Calu3 (cell line): ENCODE results near the gene DPM3. TPM values are rescaled to one million over a fixed set of nuclear protein-coding genes. Genes with fewer than 3 reads are reported as not detected.

Experiments used
- BruUV-seq: library from RNA; stranded (reverse); fragments of 400-500 nt; replicated peaks from 2 replicates; lab custom pipeline; 2021; lab: Mats Ljungman, UMichigan
- CTCF ChIA-PET: fragments of 300-600 bp; sonication (Branson Sonifier 250); formaldehyde crosslinking; loops from one replicate; lab custom pipeline; 2022; ENCODE audit warnings: antibody characterized with exemption; lab: Charles Lee
- DNase-seq: peaks from one replicate; pipeline ENCODE4 v3.0.0; 2022
- H3K27ac Mint-ChIP-seq: one replicate; pipeline ENCODE4 v1.8.0; 2022; ENCODE audit warnings: mixed read lengths; ENCODE audit not compliant: unreplicated experiment
- H3K27me3 Mint-ChIP-seq: one replicate; pipeline ENCODE4 v1.8.0; 2022; ENCODE audit warnings: mixed read lengths; ENCODE audit not compliant: unreplicated experiment
- H3K36me3 Mint-ChIP-seq: one replicate; pipeline ENCODE4 v1.8.0; 2022; ENCODE audit warnings: mild to moderate bottlenecking, moderate library complexity, mixed read lengths; ENCODE audit not compliant: insufficient read depth, unreplicated experiment
- H3K4me1 Mint-ChIP-seq: one replicate; pipeline ENCODE4 v1.8.0; 2022; ENCODE audit warnings: mild to moderate bottlenecking, low read depth, mixed read lengths; ENCODE audit not compliant: unreplicated experiment
- H3K4me3 Mint-ChIP-seq: one replicate; pipeline ENCODE4 v1.8.0; 2022; ENCODE audit warnings: mild to moderate bottlenecking, low read depth, moderate library complexity, mixed read lengths; ENCODE audit not compliant: unreplicated experiment
- H3K9me3 Mint-ChIP-seq: one replicate; pipeline ENCODE4 v1.8.0; 2022; ENCODE audit warnings: low read depth, mixed read lengths; ENCODE audit not compliant: unreplicated experiment
- intact Hi-C: fragments of 100-400 bp; cut with micrococcal nuclease; formaldehyde crosslinking; loops from one replicate; pipeline ENCODE4 v1.10.0; 2022; ENCODE audit not compliant: unreplicated experiment
- total RNA-seq: library from RNA; stranded (reverse); gene quantifications from 2 replicates; pipeline ENCODE4 v1.2.3, GENCODE V29; 2022
- TF ChIP-seq, protein P1 (sequence below): fragments of 200-600 bp; IDR thresholded peaks from one replicate; pipeline ENCODE4 v1.8.0; 2022; ENCODE audit warnings: antibody characterized with exemption; ENCODE audit not compliant: unreplicated experiment

Gene DPM3
- total RNA-seq, 1 experiment from 2014 or later = 38.7 TPM

DNA sequence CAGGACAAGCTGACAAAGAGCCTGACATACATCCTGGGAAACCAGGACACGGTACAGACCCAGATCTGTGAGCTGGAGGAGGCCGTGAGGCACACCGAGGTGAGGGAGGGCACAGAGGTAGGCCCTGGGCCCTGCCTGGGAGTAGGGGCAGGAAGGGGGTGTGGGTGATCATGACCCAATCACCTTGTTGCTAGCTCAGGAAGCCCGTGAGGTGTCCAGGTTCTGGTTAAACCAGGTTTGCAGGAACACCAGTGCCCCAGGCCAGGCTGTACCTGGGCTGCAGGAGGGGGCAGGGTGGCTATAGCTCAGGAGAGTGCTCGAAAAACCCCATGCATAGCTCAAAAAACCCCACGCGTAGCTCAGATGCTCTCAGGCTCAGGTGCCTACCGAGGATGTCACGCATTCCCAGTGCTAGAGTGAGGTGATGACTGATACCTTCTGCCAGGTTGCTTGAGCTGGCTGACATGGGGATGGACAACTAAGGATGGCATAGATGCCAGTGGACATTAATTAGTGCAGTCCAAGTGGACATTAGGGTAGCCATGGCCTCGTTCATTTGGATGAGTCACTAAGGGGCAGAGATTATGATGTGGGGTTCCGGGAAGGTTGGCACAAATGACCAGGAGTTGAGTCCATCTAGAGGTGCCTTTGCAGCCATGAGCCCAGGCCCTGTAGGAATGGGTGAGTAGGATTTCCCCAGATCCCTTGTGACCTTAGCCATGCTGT lies 37.0 kb upstream of the DPM3 start:
- Mint-ChIP-seq H3K27me3 (peaks cover 29% of the 10 kb centered on the region), H3K4me3 (no peak overlapping the region), H3K36me3 (peaks cover 19% of the 10 kb centered on the region), H3K9me3 (no peaks in the 10 kb centered on the region), H3K27ac (no peak overlapping the region), H3K4me1 (peaks cover 39% of the 10 kb centered on the region)
- CTCF ChIA-PET = interaction anchor here (0.7 to 2.1 kb wide), 4 partner anchors 8 to 86 kb away, joined by 3 to 11 read pairs (median 4); partner anchors contain the start of gene THBS3
- DNase-seq = no peak
- intact Hi-C loops = loop anchor here (2.0 kb wide), 1 partner anchor 15 kb away; no protein-coding TSS in a partner anchor
- no TSS peak for BruUV-seq
- TF ChIP-seq, protein P1, sequence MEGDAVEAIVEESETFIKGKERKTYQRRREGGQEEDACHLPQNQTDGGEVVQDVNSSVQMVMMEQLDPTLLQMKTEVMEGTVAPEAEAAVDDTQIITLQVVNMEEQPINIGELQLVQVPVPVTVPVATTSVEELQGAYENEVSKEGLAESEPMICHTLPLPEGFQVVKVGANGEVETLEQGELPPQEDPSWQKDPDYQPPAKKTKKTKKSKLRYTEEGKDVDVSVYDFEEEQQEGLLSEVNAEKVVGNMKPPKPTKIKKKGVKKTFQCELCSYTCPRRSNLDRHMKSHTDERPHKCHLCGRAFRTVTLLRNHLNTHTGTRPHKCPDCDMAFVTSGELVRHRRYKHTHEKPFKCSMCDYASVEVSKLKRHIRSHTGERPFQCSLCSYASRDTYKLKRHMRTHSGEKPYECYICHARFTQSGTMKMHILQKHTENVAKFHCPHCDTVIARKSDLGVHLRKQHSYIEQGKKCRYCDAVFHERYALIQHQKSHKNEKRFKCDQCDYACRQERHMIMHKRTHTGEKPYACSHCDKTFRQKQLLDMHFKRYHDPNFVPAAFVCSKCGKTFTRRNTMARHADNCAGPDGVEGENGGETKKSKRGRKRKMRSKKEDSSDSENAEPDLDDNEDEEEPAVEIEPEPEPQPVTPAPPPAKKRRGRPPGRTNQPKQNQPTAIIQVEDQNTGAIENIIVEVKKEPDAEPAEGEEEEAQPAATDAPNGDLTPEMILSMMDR = no peak

DNA sequence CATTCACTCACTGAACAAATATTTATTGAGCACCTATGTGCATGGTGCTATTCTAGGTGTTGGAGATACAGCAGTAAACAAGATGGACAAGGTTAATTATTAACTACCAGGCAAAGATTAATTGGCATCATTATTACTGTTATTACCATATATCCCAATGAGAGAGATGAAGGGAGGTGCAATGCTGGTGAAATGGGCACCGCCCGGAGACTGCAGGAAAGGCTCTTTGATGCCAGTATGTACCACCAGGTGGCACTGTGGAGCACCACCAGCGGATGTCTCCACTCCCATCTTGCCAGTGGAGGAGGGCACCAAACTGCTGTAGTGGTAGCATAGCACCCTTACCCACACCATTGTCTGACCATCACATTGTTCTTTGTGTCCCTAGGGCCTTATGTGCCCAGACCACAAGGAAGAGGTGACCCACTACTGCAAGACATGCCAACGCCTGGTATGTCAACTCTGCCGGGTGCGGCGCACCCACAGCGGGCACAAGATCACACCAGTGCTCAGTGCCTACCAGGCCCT lies 36.3 kb upstream of the DPM3 start:
- no TSS peak for BruUV-seq
- Mint-ChIP-seq H3K27ac (no peak overlapping the region), H3K36me3 (peaks cover 24% of the 10 kb centered on the region), H3K4me1 (peaks cover 46% of the 10 kb centered on the region), H3K27me3 (peaks cover 22% of the 10 kb centered on the region), H3K9me3 (no peaks in the 10 kb centered on the region), H3K4me3 (no peak overlapping the region)
- CTCF ChIA-PET = interaction anchor here (1.1 to 3.1 kb wide), 4 partner anchors 9 to 31 kb away, joined by 3 to 20 read pairs (median 8); partner anchors contain the start of gene THBS3
- intact Hi-C loops = loop anchor here (1.0 to 2.0 kb wide), 2 partner anchors 16 to 50 kb away; no protein-coding TSS in a partner anchor
- peak; percentile 93 for DNase-seq
- TF ChIP-seq, protein P1 = peak; percentile 95

DNA sequence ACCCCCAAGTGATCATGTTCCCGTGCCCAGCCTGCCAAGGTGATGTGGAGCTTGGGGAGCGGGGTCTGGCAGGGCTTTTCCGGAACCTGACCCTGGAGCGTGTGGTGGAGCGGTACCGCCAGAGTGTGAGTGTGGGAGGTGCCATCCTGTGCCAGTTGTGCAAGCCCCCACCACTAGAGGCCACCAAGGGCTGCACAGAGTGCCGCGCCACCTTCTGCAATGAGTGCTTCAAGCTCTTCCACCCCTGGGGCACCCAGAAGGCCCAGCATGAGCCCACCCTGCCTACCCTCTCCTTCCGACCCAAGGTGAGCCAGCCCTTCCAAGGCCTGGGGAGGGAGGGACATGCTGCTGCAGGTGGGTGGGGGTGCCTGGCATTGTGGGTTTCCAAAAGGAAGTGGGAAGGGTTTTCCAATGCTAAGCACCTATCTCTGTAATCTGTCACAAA lies 35.6 kb upstream of the DPM3 start:
- peaks cover 46% of the 10 kb centered on the region for H3K4me1 Mint-ChIP-seq
- intact Hi-C loops = loop anchor here (1.0 to 2.0 kb wide), 2 partner anchors 17 to 50 kb away; no protein-coding TSS in a partner anchor
- H3K9me3 Mint-ChIP-seq = no peaks in the 10 kb centered on the region
- H3K4me3 Mint-ChIP-seq = no peak overlapping the region
- TF ChIP-seq, protein P1 = no peak
- peaks cover 31% of the 10 kb centered on the region for H3K36me3 Mint-ChIP-seq
- DNase-seq = peak; percentile 55
- CTCF ChIA-PET = interaction anchor here (0.7 to 3.1 kb wide), 4 partner anchors 16 to 33 kb away, joined by 3 to 20 read pairs (median 4); partner anchors contain the start of gene THBS3
- no peak overlapping the region for H3K27ac Mint-ChIP-seq
- BruUV-seq = no TSS peak
- peaks cover 21% of the 10 kb centered on the region for H3K27me3 Mint-ChIP-seq

DNA sequence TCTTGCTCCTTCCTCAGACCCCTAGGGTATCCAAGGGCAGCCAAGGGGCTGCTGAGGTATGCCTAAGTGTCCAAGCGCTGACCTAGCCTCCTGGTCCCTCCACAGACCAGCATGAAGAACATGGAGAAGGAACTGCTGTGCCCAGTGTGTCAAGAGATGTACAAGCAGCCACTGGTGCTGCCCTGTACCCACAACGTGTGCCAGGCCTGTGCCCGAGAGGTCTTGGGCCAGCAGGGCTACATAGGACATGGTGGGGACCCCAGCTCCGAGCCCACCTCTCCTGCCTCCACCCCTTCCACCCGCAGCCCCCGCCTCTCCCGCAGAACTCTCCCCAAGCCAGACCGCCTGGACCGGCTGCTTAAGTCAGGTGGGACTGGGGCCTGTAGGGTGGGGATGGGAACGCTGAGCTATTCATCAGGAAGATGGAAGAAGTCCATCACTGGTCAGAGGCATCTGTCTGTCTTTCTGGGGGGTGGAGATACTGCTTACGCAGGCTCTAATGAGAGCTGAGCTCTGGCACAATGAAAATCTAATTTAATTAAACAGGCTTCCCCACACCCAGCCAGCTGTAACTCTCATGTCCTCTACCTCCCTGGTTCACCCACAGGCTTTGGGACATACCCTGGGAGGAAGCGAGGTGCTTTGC lies 35.1 kb upstream of the DPM3 start:
- peaks cover 46% of the 10 kb centered on the region for H3K4me1 Mint-ChIP-seq
- TF ChIP-seq, protein P1 = no peak
- CTCF ChIA-PET = interaction anchor here (0.7 to 3.8 kb wide), 5 partner anchors 17 to 84 kb away, joined by 3 to 32 read pairs (median 5); partner anchors contain the start of gene THBS3
- no peak overlapping the region for H3K4me3 Mint-ChIP-seq
- intact Hi-C loops = no loop called here
- no peaks in the 10 kb centered on the region for H3K9me3 Mint-ChIP-seq
- peaks cover 21% of the 10 kb centered on the region for H3K27me3 Mint-ChIP-seq
- H3K36me3 Mint-ChIP-seq = peaks cover 36% of the 10 kb centered on the region
- H3K27ac Mint-ChIP-seq = no peak overlapping the region
- BruUV-seq = no TSS peak
- DNase-seq = no peak
